CD8-positive, alpha-beta memory T cell (primary cell): ENCODE data around the gene HCAR1. TPM values are rescaled to one million over a fixed set of nuclear protein-coding genes. Genes with fewer than 3 reads are reported as not detected.

ENCODE experiments used
- CTCF ChIA-PET: fragments of 350-600 bp; sonication (Branson Sonifier 250); formaldehyde crosslinking; loops from one replicate; lab custom pipeline; 2021; ENCODE audit warnings: antibody characterized with exemption; lab: Charles Lee
- POLR2A ChIA-PET: fragments of 350-600 bp; sonication (Branson Sonifier 250); formaldehyde crosslinking; loops from one replicate; lab custom pipeline; 2021; ENCODE audit warnings: antibody characterized with exemption; lab: Charles Lee
- DNase-seq, 5 donors: peaks; one replicate each; pipeline versions ENCODE4 v3.0.0 to v3.0.0-alpha.2; 2020 to 2022; ENCODE audit warnings: mixed read lengths in 1 of 5
- H3K27ac ChIP-seq: one replicate; pipeline ENCODE4 v1.7.0; 2013; ENCODE audit warnings: low read depth, mild to moderate bottlenecking, low read length, moderate library complexity
- H3K27me3 ChIP-seq: 2 replicates; pipeline ENCODE4 v1.7.0; 2013; ENCODE audit warnings: low read length, mild to moderate bottlenecking; ENCODE audit not compliant: insufficient read depth, poor library complexity, severe bottlenecking
- H3K36me3 ChIP-seq: 2 replicates; pipeline ENCODE4 v1.7.0; 2013; ENCODE audit warnings: mild to moderate bottlenecking, low read length, moderate library complexity; ENCODE audit not compliant: insufficient read depth
- H3K4me1 ChIP-seq: 2 replicates; pipeline ENCODE4 v1.7.0; 2013; ENCODE audit warnings: mild to moderate bottlenecking, low read length, moderate library complexity; ENCODE audit not compliant: insufficient read depth
- H3K4me3 ChIP-seq: 2 replicates; pipeline ENCODE4 v1.7.0; 2013; ENCODE audit warnings: mild to moderate bottlenecking, low read length
- H3K9me3 ChIP-seq: 2 replicates; pipeline ENCODE4 v1.7.0; 2013; ENCODE audit warnings: mild to moderate bottlenecking, low read length
- H3K27ac Mint-ChIP-seq, 8 donors: one replicate each; pipeline ENCODE4 v1.8.0; 2020 to 2021; ENCODE audit warnings: mixed read lengths in 8 of 8, mild to moderate bottlenecking in 6 of 8, inconsistent platforms in 3 of 8, moderate library complexity in 3 of 8
- H3K27me3 Mint-ChIP-seq, 2 donors: one replicate each; pipeline ENCODE4 v1.8.0; 2020 to 2021; ENCODE audit warnings: mixed read lengths in 2 of 2, mild to moderate bottlenecking in 1 of 2, moderate library complexity in 1 of 2
- H3K36me3 Mint-ChIP-seq, 3 donors: one replicate each; pipeline ENCODE4 v1.8.0; 2020 to 2021; ENCODE audit warnings: mixed read lengths in 3 of 3, inconsistent platforms in 1 of 3, mild to moderate bottlenecking in 1 of 3
- H3K4me1 Mint-ChIP-seq, 3 donors: one replicate each; pipeline ENCODE4 v1.8.0; 2020 to 2021; ENCODE audit warnings: mixed read lengths in 3 of 3, inconsistent platforms in 1 of 3, mild to moderate bottlenecking in 1 of 3
- H3K4me3 Mint-ChIP-seq, 7 donors: one replicate each; pipeline ENCODE4 v1.8.0; 2020 to 2021; ENCODE audit warnings: mixed read lengths in 7 of 7, mild to moderate bottlenecking in 6 of 7, moderate library complexity in 4 of 7, inconsistent platforms in 2 of 7
- H3K9me3 Mint-ChIP-seq, 5 donors: one replicate each; pipeline ENCODE4 v1.8.0; 2020 to 2022; ENCODE audit warnings: mixed read lengths in 5 of 5, mild to moderate bottlenecking in 3 of 5, moderate library complexity in 2 of 5, inconsistent platforms in 1 of 5
- polyA plus RNA-seq: library from polyadenylated mRNA; unstranded; fragments of 300-500 nt; fragmentation: Illumina TruSeq; gene quantifications from one replicate; pipeline ENCODE4 v1.2.3, GENCODE V29; 2021
- total RNA-seq, 2 experiments: library from RNA; stranded (reverse); gene quantifications; one replicate each; pipeline ENCODE4 v1.2.3, GENCODE V29; 2021

Gene HCAR1
- total and polyA plus RNA-seq, 3 experiments from 2014 or later, result 0.13 to 0.16 TPM; not detected in 1

DNA sequence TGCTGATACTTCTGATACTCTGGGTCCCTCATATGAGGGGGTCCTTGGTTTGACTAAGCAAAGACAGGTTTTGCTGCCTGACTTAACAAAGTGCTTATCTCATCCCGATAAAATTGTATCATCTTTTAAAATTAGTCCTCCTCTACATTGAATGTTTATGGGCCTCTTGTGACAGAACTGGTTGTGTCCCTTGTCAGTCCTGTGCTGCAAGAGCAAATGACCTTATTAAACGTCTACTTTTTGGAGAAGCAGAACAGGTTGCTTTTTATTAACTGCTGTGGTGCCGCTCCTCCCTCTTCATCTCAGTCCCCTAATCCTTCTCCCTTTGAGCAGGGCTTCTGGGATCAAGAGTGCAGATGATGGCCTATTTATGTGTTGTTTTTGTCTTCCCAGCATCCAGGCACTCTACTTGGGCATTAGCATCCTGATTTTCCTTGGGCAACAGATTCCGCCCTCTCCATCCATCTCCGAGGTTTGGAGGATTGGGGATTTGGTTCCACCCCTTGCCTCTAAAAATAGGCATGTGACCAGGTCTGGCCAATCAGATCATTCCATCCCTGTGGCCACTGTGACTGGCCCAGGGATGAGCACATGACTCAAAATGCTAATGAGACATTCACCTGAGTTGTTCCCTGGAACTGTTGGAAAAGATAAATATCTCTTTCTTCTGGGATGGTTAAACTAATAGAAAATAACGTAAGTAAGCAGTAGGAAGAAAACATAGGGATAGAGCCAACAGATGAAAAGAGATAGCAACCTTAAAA lies 19.1 kb upstream of the HCAR1 start:
- ChIA-PET CTCF (no interaction called here), POLR2A (no interaction called here)
- no peak for DNase-seq
- Histone ChIP-seq H3K9me3 (no peaks in the 10 kb centered on the region), H3K4me1 (peaks cover 22% of the 10 kb centered on the region), H3K27me3 (no peaks in the 10 kb centered on the region), H3K4me3 (no peak overlapping the region), H3K27ac (no peak overlapping the region), H3K36me3 (peaks cover 6% of the 10 kb centered on the region)
- H3K36me3 Mint-ChIP-seq, result peaks cover 0 to 19% (median 7%) of the 10 kb centered on the region in 3 donors
- peaks cover 21 to 33% (median 28%) of the 10 kb centered on the region in 3 donors for H3K4me1 Mint-ChIP-seq
- H3K4me3 Mint-ChIP-seq, result peak overlapping the region in 1 of 7 donors; percentile 65
- no peaks in the 10 kb centered on the region for H3K27me3 Mint-ChIP-seq
- no peaks in the 10 kb centered on the region for H3K9me3 Mint-ChIP-seq
- H3K27ac Mint-ChIP-seq, result peak overlapping the region in 2 of 8 donors; percentile 22 to 38

DNA sequence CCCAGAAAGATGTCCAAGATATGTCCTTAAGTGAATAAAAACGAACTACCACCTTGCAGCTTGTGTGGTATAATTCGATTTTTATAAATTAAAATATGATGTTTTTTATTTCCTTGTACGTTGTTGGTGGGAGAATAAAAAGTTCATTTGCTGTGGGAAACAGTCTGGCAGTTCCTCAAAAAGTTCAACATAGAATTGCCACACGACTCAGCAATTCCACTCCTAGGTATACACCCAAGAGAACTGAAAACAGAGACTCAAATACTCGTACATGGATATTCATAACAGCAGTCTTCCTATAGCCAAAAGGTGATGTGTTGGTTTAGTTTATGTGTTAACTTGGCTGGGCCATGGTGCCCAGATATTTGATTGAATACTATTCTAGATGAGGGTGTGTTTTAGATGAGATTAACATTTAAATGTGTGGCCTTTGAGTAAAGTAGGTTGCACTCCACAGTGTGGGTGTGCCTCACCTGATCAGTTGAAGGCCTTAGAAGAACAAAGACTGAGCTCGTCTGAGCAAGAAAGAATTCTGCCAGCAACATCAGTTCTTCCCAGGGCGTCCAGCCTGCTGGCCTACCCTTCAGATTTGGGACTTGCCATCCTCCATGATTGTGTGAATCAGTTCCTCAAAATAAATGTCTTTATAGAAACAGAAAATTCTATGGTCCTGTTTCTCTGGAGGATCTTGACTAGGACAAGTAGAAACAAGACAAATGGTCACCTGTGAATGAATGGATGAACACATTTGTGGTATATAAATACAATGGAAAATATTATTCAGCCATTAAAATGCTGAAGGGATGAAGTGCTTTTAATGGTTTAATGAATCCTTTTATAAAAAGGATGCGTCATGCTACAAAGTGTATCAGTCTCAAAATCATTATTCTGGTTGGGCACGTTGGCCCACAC lies 16.8 kb upstream of the HCAR1 start:
- Mint-ChIP-seq H3K27me3 (no peaks in the 10 kb centered on the region), H3K36me3 (no peaks in the 10 kb centered on the region), H3K9me3 (no peaks in the 10 kb centered on the region), H3K4me1 (peaks cover 6 to 11% (median 7%) of the 10 kb centered on the region in 3 donors), H3K27ac (no peak overlapping the region), H3K4me3 (no peak overlapping the region)
- ChIA-PET POLR2A (no interaction called here), CTCF (no interaction called here)
- Histone ChIP-seq H3K9me3 (no peaks in the 10 kb centered on the region), H3K27me3 (no peaks in the 10 kb centered on the region), H3K4me1 (peaks cover 5% of the 10 kb centered on the region), H3K36me3 (no peaks in the 10 kb centered on the region), H3K27ac (no peak overlapping the region), H3K4me3 (no peak overlapping the region)
- no peak for DNase-seq

DNA sequence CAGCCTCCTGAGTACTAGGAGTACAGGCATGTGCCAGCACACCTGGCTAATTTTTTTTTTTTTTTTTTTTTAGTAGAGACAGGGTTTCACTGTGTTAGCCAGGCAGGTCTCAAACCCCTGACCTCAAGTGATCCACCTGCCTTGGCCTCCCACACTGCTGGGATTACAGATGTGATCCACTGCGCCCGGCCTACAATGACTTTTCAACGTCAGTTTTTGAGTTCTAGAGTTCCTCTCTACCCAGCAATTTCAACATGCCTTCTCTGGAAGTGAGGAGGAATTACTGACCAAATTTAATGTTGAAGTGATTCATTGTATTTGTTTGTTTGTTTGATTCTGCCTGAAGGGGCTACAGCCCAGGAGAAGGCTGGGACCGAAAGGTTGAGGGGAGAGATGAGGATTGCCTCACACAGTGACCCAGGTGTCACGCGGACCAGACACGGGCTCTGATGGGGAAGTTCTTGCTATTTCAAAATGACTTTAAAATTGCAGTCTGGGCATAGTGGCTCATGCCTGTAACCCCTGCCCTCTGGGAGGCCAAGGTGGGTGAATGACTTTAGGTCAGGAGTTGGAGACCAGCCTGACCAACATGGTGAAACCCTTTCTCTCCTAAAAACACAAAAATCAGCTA lies 13.4 kb upstream of the HCAR1 start:
- Mint-ChIP-seq H3K4me1 (no peaks in the 10 kb centered on the region), H3K9me3 (no peaks in the 10 kb centered on the region), H3K27me3 (peaks cover 0 to 1% of the 10 kb centered on the region in 2 donors), H3K27ac (no peak overlapping the region), H3K4me3 (no peak overlapping the region), H3K36me3 (no peaks in the 10 kb centered on the region)
- Histone ChIP-seq H3K9me3 (no peaks in the 10 kb centered on the region), H3K27me3 (no peaks in the 10 kb centered on the region), H3K4me1 (no peaks in the 10 kb centered on the region), H3K4me3 (no peak overlapping the region), H3K36me3 (no peaks in the 10 kb centered on the region), H3K27ac (no peak overlapping the region)
- ChIA-PET CTCF (no interaction called here), POLR2A (no interaction called here)
- no peak for DNase-seq

DNA sequence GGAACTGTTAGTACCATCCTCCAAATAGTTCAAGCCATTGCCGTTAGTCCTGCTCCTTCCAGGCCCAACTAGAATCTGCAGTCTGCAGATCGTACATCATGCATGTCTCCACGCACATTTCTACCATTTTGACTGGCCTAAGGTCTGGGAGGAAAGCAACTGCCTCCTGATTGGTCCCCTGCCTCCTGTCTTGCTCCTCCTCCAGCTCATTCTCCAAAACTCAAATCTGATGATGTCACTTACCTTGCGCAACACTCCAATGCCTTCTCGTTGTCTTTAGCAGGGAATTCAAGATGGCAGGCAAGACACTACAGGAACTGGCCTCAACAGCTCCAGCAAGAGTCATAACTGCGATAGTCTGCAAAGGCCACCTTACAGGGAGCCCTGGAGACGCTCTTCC lies 9.7 kb upstream of the HCAR1 start:
- H3K4me1 ChIP-seq, result no peaks in the 10 kb centered on the region
- ChIA-PET CTCF (no interaction called here), POLR2A (interaction anchor here (0.7 kb wide), 1 partner anchor 291 kb away, joined by 3 read pairs; no protein-coding TSS in a partner anchor)
- Mint-ChIP-seq H3K4me1 (no peaks in the 10 kb centered on the region), H3K27me3 (peaks cover 0 to 1% of the 10 kb centered on the region in 2 donors), H3K4me3 (no peak overlapping the region), H3K27ac (no peak overlapping the region), H3K36me3 (no peaks in the 10 kb centered on the region), H3K9me3 (no peaks in the 10 kb centered on the region)
- H3K27ac ChIP-seq, result no peak overlapping the region
- no peak for DNase-seq
- H3K9me3 ChIP-seq, result no peaks in the 10 kb centered on the region
- no peak overlapping the region for H3K4me3 ChIP-seq
- no peaks in the 10 kb centered on the region for H3K36me3 ChIP-seq
- H3K27me3 ChIP-seq, result no peaks in the 10 kb centered on the region

DNA sequence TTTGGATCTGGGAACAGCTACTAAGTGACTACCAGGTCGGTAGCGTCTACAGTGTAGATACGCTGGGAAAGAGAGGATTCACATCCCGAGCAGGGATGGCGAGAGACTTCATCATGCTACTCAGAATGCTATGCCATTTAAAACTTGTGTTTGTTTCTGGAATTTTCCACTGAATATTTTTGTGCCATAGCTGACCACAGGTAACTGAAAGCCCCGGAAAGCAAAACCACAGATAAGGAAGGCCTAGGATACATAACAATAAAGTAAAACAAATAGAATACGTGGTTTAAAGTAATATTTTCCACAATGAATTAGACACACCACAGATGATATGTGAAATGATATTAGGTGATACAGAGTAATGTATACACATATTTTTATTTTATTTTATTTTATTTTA lies 7.9 kb upstream of the HCAR1 start:
- no peak for DNase-seq
- H3K27ac ChIP-seq, result no peak overlapping the region
- H3K9me3 ChIP-seq, result no peaks in the 10 kb centered on the region
- Mint-ChIP-seq H3K4me1 (peaks cover 0 to 1% (median 0%) of the 10 kb centered on the region in 3 donors), H3K27me3 (peaks cover 2 to 3% of the 10 kb centered on the region in 2 donors), H3K36me3 (no peaks in the 10 kb centered on the region), H3K4me3 (no peak overlapping the region), H3K9me3 (no peaks in the 10 kb centered on the region), H3K27ac (no peak overlapping the region)
- no peak overlapping the region for H3K4me3 ChIP-seq
- POLR2A ChIA-PET, result no interaction called here
- H3K36me3 ChIP-seq, result no peaks in the 10 kb centered on the region
- H3K27me3 ChIP-seq, result no peaks in the 10 kb centered on the region
- H3K4me1 ChIP-seq, result no peaks in the 10 kb centered on the region
- CTCF ChIA-PET, result no interaction called here

DNA sequence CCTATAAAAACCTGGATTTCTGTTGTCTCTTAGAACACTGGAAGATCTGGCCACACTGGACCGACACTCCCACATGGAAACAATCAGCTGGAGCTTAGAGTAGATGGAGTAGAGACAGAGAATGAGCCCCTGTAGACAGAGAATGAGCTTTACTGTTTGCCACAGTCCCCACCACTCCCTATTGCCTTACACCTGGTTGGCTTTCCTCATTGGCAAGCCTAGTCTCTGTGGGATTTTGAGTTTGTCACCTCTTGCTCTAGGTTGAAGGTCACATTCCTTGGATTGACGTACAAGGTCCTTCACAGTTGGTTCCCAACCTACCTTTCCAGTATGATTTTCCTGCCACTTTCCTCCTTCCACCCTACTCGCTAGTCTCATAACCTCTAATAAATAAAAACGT lies 2.0 kb upstream of the HCAR1 start:
- CTCF ChIA-PET, result no interaction called here
- H3K4me1 Mint-ChIP-seq, result peaks cover 2 to 8% (median 5%) of the 10 kb centered on the region in 3 donors
- H3K36me3 Mint-ChIP-seq, result peaks cover 0 to 9% (median 0%) of the 10 kb centered on the region in 3 donors
- POLR2A ChIA-PET, result no interaction called here
- DNase-seq, result no peak
- H3K27me3 ChIP-seq, result no peaks in the 10 kb centered on the region
- H3K4me3 ChIP-seq, result no peak overlapping the region
- H3K4me1 ChIP-seq, result peaks cover 9% of the 10 kb centered on the region
- no peak overlapping the region for H3K27ac ChIP-seq
- H3K9me3 ChIP-seq, result no peaks in the 10 kb centered on the region
- peaks cover 17 to 34% of the 10 kb centered on the region in 2 donors for H3K27me3 Mint-ChIP-seq
- H3K9me3 Mint-ChIP-seq, result no peaks in the 10 kb centered on the region
- no peak overlapping the region for H3K27ac Mint-ChIP-seq
- no peaks in the 10 kb centered on the region for H3K36me3 ChIP-seq
- no peak overlapping the region for H3K4me3 Mint-ChIP-seq

DNA sequence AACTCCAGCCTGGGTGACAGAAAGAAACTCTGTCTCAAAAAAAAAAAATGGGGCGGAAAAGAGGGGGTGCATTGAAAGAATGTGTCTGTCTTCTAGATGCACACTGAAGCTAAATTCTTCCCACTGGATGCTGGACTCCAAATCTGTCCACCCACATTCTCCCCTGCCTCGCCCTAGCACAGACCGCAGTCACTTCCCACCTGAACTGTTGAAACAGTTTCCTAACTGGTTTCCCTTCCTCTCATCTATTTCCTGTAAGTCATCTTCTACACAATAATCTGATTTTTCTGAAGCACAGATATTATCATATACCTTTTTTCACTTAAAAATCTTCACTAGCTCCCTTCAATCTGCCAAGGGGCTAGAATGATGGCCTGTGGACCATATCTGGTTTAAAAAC lies 1.5 kb upstream of the HCAR1 start:
- peaks cover 2 to 8% (median 5%) of the 10 kb centered on the region in 3 donors for H3K4me1 Mint-ChIP-seq
- H3K27me3 Mint-ChIP-seq, result peaks cover 17 to 34% of the 10 kb centered on the region in 2 donors
- H3K4me3 Mint-ChIP-seq, result no peak overlapping the region
- H3K9me3 ChIP-seq, result no peaks in the 10 kb centered on the region
- no peaks in the 10 kb centered on the region for H3K27me3 ChIP-seq
- H3K36me3 ChIP-seq, result no peaks in the 10 kb centered on the region
- H3K4me3 ChIP-seq, result no peak overlapping the region
- CTCF ChIA-PET, result no interaction called here
- no peaks in the 10 kb centered on the region for H3K9me3 Mint-ChIP-seq
- no peak for DNase-seq
- POLR2A ChIA-PET, result no interaction called here
- peak overlapping the region in 1 of 8 donors; percentile 3 for H3K27ac Mint-ChIP-seq
- no peak overlapping the region for H3K27ac ChIP-seq
- peaks cover 0 to 9% (median 0%) of the 10 kb centered on the region in 3 donors for H3K36me3 Mint-ChIP-seq
- H3K4me1 ChIP-seq, result peaks cover 9% of the 10 kb centered on the region
